LNCaP clone FGC (cell line): ENCODE data around the gene PSMG3.

ENCODE experiments used
- DNase-seq: peaks from one replicate; pipeline ENCODE4 v3.0.0-alpha.2; 2011; ENCODE audit warnings: low read depth
- H3K4me3 ChIP-seq: 2 replicates; pipeline ENCODE4 v1.5.1; 2011; ENCODE audit warnings: mild to moderate bottlenecking, low read depth, low read length, control low read depth
- CTCF ChIP-seq: IDR thresholded peaks from 2 replicates; pipeline ENCODE4 v1.5.1; 2012; ENCODE audit warnings: mild to moderate bottlenecking; ENCODE audit not compliant: control insufficient read depth, insufficient read depth; ENCODE audit errors: extremely low read depth

The PSMG3 gene

GRCh38 chr7:1569440-1569832 lies 396 bp downstream of the PSMG3 start:
- peak overlapping the region; percentile 94 for H3K4me3 ChIP-seq
- no peak for DNase-seq
- no peak for TF ChIP-seq CTCF

- H3K4me3 ChIP-seq = peak overlapping the region; percentile 94
- DNase-seq = no peak
- TF ChIP-seq CTCF = no peak
Observed at GRCh38 chr7:1569016-1569415, 816 bp downstream of the PSMG3 start.

GRCh38 chr7:1567896-1568510 lies 1.8 kb downstream of the PSMG3 start:
- no peak for DNase-seq
- no peak overlapping the region for H3K4me3 ChIP-seq
- TF ChIP-seq CTCF = no peak

- no peak for DNase-seq
- TF ChIP-seq CTCF = no peak
- H3K4me3 ChIP-seq = no peak overlapping the region
Observed at GRCh38 chr7:1567049-1567771, 2.6 kb downstream of the PSMG3 start.

- no peak for DNase-seq
- no peak for TF ChIP-seq CTCF
- H3K4me3 ChIP-seq = no peak overlapping the region
Observed at GRCh38 chr7:1566687-1567048, 3.2 kb downstream of the PSMG3 start.

GRCh38 chr7:1564603-1565022 lies 5.2 kb downstream of the PSMG3 start:
- H3K4me3 ChIP-seq = no peak overlapping the region
- DNase-seq = no peak
- TF ChIP-seq CTCF = no peak
